Hematopoietic multipotent progenitor cell (in vitro differentiated cells): ENCODE measurements around the gene EBF3. TPM values are rescaled to one million over a fixed set of nuclear protein-coding genes. Genes with fewer than 3 reads are reported as not detected.
"Not testable (repeated sequence)": the region's sequence is repeated elsewhere in the genome, so short reads cannot be mapped to it uniquely, and the experiment has no call there.

Experiments used
- DNase-seq, 3 donors: peaks; one replicate each; pipeline ENCODE4 v3.0.0-alpha.2; 2011 to 2015; ENCODE audit warnings: low read depth in 2 of 3, low spot score in 2 of 3
- total RNA-seq: library from RNA; depleted of rRNA; stranded (reverse); fragments of >200 nt; gene quantifications from one replicate; pipeline ENCODE4 v1.2.3, GENCODE V29; 2012

EBF3 gene
- total RNA-seq, 1 donor = not detected

- no peak for DNase-seq
These were observed 30.5 kb downstream of the EBF3 start for GRCh38 chr10:129933456-129934092.

- no peak for DNase-seq
These were observed 31.2 kb downstream of the EBF3 start for GRCh38 chr10:129932751-129933433.

GRCh38 chr10:129932182-129932581, 31.9 kb downstream of the EBF3 start:
- DNase-seq = no peak

GRCh38 chr10:129929343-129930292, 34.5 kb downstream of the EBF3 start:
- DNase-seq = no peak

GRCh38 chr10:129927351-129928120, 36.5 kb downstream of the EBF3 start:
- no peak for DNase-seq

GRCh38 chr10:129926066-129927055, 37.7 kb downstream of the EBF3 start:
- no peak for DNase-seq

- DNase-seq = no peak
These were observed 39.5 kb downstream of the EBF3 start for GRCh38 chr10:129924375-129925085.

GRCh38 chr10:129922598-129923123, 41.4 kb downstream of the EBF3 start:
- no peak for DNase-seq

- no peak for DNase-seq
These were observed 42.1 kb downstream of the EBF3 start for GRCh38 chr10:129921801-129922597.

GRCh38 chr10:129921065-129921670, 42.9 kb downstream of the EBF3 start:
- DNase-seq = no peak

- not testable (repeated sequence) for DNase-seq
These were observed 43.9 kb downstream of the EBF3 start for GRCh38 chr10:129920187-129920586.

- no peak for DNase-seq
These were observed 44.7 kb downstream of the EBF3 start for GRCh38 chr10:129919358-129919757.

- DNase-seq = no peak
These were observed 45.2 kb downstream of the EBF3 start for GRCh38 chr10:129918836-129919235.

GRCh38 chr10:129918401-129918800, 45.7 kb downstream of the EBF3 start:
- no peak for DNase-seq

- no peak for DNase-seq
These were observed 46.1 kb downstream of the EBF3 start for GRCh38 chr10:129917936-129918335.

GRCh38 chr10:129916506-129916995, 47.5 kb downstream of the EBF3 start:
- DNase-seq = no peak
